ENCODE data around the gene TMEM170B.
A peak's percentile ranks its signal among the peaks of the same experiment; 100 is the strongest.

The TMEM170B gene

DNA sequence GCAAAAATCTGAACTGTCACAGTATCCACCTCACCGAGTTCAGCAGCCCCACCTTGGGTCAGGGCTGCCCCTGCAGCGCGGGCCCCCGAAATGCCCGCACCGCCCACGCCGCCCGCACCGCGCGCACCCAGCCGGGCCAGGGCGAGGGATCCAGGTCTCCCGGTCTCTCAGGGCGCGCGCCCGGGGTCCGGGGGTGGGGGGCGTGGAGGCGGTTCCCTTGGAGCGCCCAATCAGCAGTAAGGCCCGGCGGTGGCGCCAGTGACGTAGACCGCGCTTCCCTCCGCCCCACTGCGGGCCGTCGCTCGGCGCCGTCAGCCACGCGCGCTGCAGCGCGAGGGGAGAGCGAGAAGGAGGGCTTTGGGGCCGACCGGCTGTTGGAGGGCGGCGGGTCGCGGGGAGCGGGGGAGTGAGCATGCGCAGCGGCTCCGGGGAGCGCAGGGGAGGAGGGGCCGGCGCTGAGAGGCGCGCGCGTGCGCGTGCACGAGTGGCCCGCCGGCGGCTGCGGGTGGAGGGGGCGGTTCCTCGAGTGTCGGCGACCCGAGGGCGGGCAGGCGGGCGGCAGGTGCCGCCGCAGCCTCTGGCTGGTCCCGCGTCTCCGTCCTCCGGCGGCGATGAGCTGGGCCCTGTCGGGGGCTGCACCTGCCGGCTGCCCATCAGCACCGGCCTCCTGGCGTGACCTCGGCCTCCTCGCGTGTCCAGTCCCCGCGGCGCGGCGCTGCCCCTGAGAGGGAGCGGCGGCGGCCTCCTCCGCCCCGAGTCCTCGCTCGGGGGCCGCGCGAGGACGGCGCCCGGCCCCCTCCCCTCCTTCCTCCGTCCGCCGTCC lies at the start of gene TMEM170B:
TMEM170B (plus strand) TSS at position 521 of the 823 bp plus-strand sequence. CDS start 529 bp downstream, outside the sequence.
- ATAC-seq, result peak; percentile 99
- no peaks in the 10 kb centered on the region for H3K27me3 Mint-ChIP-seq
- H3K27ac Mint-ChIP-seq, result peak within 1 kb of the TSS; percentile 78
- no peaks in the 10 kb centered on the region for H3K36me3 Mint-ChIP-seq
- peaks cover 13% of the 10 kb centered on the region for H3K4me1 Mint-ChIP-seq
- peak within 1 kb of the TSS; percentile 88 for H3K4me3 Mint-ChIP-seq
- H3K9me3 Mint-ChIP-seq, result no peaks in the 10 kb centered on the region

DNA sequence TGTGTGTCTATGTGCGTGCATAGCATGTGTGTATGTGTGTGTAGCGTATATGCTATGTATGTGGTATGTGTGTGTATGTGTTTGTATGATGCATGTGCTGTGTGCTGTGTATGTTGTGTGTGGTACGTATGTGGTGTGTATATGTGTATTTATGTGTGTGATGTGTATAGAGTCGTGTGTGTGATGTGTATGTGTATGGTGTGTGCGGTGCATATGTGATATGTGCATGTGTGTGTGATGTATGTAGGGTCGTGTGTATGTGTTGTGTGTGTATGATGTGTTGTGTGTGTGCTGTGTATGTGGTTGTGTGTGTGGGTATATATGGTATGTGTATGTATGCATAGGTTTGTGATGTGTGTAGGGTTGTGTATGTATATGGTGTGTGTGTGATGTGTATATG lies 46.6 kb upstream of the TMEM170B start:
- no peaks in the 10 kb centered on the region for H3K36me3 Mint-ChIP-seq
- ATAC-seq, result no peak
- no peak overlapping the region for H3K27ac Mint-ChIP-seq
- peaks cover 12% of the 10 kb centered on the region for H3K4me1 Mint-ChIP-seq
- H3K4me3 Mint-ChIP-seq, result no peak overlapping the region
- H3K27me3 Mint-ChIP-seq, result no peaks in the 10 kb centered on the region
- H3K9me3 Mint-ChIP-seq, result no peaks in the 10 kb centered on the region

DNA sequence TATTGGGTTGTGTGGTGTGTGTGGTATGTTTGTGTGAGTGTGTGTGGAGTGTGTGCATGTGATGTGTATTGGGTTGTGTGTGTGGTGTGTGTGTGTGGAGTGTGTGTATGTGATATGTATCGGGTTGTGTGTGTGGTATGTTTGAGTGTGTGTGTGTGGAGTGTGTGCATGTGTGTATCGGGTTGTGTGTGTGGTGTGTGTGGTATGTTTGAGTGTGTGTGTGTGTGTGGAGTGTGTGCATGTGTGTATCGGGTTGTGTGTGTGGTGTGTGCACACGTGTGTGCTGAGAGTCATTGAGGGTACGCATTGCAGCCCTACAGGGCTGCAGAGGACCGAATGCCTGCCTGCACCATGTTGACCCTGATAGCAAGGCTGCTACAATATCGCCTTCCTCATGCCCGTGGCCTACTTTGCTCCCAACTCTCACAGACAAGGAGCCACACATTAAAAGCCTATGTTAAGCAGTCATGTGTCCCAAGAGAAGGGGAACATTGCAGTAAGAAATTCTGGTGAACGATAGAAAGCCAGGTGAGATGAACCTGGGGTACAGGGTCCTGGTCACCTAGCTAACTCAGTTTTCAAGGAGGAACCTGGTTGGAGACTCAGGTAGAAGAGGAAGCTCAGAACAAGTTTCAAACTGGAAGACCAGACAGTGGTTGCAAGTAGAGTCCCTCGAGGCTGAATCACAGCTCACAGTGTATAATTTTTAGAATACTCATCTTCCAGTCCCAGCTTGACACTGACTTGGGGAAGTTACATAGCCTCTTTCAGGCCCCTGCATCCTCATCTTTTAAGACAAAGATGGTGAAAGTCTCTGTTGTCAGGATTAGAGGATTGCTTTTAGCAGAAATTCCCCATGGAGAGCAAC lies 45.7 kb upstream of the TMEM170B start:
- peak; percentile 83 for ATAC-seq
- Mint-ChIP-seq H3K27me3 (no peaks in the 10 kb centered on the region), H3K27ac (no peak overlapping the region), H3K4me1 (peaks cover 12% of the 10 kb centered on the region), H3K36me3 (no peaks in the 10 kb centered on the region), H3K9me3 (no peaks in the 10 kb centered on the region), H3K4me3 (no peak overlapping the region)

DNA sequence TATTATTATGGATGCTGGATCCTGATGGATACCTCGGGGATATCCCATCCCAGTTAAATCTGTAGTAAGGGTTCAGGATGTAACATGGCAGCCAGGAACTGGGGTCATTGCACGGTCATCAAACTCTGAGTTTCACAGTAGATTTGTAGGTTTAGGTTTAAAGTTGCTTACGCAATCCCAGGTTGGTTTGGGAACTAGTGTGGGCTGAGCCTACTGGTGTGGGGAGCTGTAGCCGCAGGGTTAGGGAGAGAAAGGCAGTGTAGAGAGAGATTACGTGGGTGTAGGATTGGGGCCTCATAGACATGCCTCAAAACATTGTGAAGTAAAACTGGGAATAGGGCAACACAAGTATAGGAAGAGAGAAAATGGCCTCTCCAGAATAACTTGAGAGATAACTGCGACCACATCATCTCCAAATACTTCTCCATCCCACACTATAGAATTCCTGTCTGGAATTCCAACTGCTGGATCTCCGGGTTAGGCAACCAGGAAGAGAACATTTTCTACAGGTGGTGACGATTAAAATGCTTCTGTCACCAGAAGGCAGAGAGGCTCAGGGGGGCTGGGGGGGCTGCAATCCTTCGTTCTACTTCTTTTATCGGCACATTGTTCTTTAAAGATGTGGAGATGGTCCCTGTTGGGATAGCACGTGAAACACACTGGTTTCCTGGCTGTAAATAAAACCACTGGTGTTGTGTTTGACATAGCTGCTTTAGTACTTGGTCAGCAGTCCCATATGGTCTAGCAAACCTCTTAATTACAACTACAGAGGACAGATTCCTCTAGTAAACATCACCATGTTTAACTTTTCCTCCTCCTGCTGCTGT lies 44.9 kb upstream of the TMEM170B start:
- ATAC-seq, result no peak
- Mint-ChIP-seq H3K4me1 (peaks cover 12% of the 10 kb centered on the region), H3K9me3 (no peaks in the 10 kb centered on the region), H3K27ac (no peak overlapping the region), H3K27me3 (no peaks in the 10 kb centered on the region), H3K36me3 (no peaks in the 10 kb centered on the region), H3K4me3 (no peak overlapping the region)

- Mint-ChIP-seq H3K9me3 (no peaks in the 10 kb centered on the region), H3K4me1 (peaks cover 12% of the 10 kb centered on the region), H3K27ac (no peak overlapping the region), H3K36me3 (no peaks in the 10 kb centered on the region), H3K4me3 (no peak overlapping the region), H3K27me3 (no peaks in the 10 kb centered on the region)
- ATAC-seq, result no peak
These were observed 43.6 kb upstream of the TMEM170B start for GRCh38 chr6:11493974-11494373.

- Mint-ChIP-seq H3K27ac (no peak overlapping the region), H3K27me3 (no peaks in the 10 kb centered on the region), H3K9me3 (no peaks in the 10 kb centered on the region), H3K4me1 (peaks cover 12% of the 10 kb centered on the region), H3K4me3 (no peak overlapping the region), H3K36me3 (no peaks in the 10 kb centered on the region)
- no peak for ATAC-seq
These were observed 42.6 kb upstream of the TMEM170B start for GRCh38 chr6:11494786-11495564.

GRCh38 chr6:11495565-11496145 lies 41.9 kb upstream of the TMEM170B start:
- H3K27me3 Mint-ChIP-seq, result no peaks in the 10 kb centered on the region
- H3K27ac Mint-ChIP-seq, result no peak overlapping the region

GRCh38 chr6:11496152-11497060 lies 41.1 kb upstream of the TMEM170B start:
- H3K9me3 Mint-ChIP-seq, result no peaks in the 10 kb centered on the region
- H3K4me1 Mint-ChIP-seq, result peaks cover 12% of the 10 kb centered on the region
- ATAC-seq, result peak; percentile 80
- H3K27me3 Mint-ChIP-seq, result no peaks in the 10 kb centered on the region
- no peaks in the 10 kb centered on the region for H3K36me3 Mint-ChIP-seq
- no peak overlapping the region for H3K4me3 Mint-ChIP-seq
- H3K27ac Mint-ChIP-seq, result peak overlapping the region; percentile 52

More at GRCh38 chr6:11495565-11496145, 41.9 kb upstream of the TMEM170B start:
- ATAC-seq, result no peak
- Mint-ChIP-seq H3K9me3 (no peaks in the 10 kb centered on the region), H3K36me3 (no peaks in the 10 kb centered on the region), H3K4me1 (peaks cover 12% of the 10 kb centered on the region), H3K4me3 (no peak overlapping the region)

DNA sequence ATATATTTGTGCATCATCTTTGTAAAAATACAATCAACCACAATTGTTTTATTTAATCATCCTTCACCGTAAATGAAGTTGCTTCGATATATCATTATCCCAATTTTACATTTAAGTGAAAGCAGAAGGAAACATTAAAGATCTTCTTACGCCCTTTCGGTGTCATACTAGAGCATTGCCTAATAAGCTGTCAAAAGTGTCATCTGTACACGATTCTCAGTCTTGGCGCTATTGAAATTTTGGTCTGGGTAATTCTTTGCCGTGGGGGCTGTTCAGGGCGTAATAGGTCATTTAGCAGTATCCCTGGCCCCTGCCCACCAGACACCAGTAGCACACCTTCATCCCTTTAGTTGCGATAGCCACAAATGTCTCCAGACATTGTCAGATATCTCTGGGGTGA lies 40.4 kb upstream of the TMEM170B start:
- H3K27ac Mint-ChIP-seq, result no peak overlapping the region
- no peaks in the 10 kb centered on the region for H3K36me3 Mint-ChIP-seq
- H3K9me3 Mint-ChIP-seq, result no peaks in the 10 kb centered on the region
- H3K27me3 Mint-ChIP-seq, result no peaks in the 10 kb centered on the region
- no peak for ATAC-seq
- peaks cover 12% of the 10 kb centered on the region for H3K4me1 Mint-ChIP-seq
- H3K4me3 Mint-ChIP-seq, result no peak overlapping the region

- Mint-ChIP-seq H3K36me3 (no peaks in the 10 kb centered on the region), H3K4me1 (peaks cover 12% of the 10 kb centered on the region), H3K4me3 (no peak overlapping the region), H3K27me3 (no peaks in the 10 kb centered on the region), H3K9me3 (no peaks in the 10 kb centered on the region), H3K27ac (no peak overlapping the region)
- no peak for ATAC-seq
These were observed 39.7 kb upstream of the TMEM170B start for GRCh38 chr6:11497881-11498280.

GRCh38 chr6:11500008-11500407 lies 37.5 kb upstream of the TMEM170B start:
- Mint-ChIP-seq H3K27me3 (no peaks in the 10 kb centered on the region), H3K27ac (no peak overlapping the region), H3K9me3 (no peaks in the 10 kb centered on the region), H3K36me3 (no peaks in the 10 kb centered on the region), H3K4me1 (no peaks in the 10 kb centered on the region), H3K4me3 (no peak overlapping the region)
- ATAC-seq, result no peak

DNA sequence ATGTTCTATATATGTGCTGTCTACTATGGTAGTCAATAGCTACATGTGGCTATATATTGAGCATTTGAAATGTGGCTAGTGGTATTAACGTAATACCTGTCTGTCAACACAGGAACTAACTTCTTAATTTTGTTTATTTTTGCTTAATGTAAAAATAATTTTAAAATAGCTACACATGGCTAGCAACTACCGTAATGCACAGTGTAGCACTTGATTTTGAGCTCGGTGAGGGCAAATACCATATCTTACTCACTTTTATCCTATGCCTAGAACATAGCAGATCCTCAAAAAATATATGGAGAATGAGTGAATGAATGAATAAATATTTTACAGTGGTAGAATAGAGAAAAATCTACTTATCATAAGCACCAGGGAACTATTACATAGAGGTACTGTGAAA lies 28.1 kb upstream of the TMEM170B start:
- Mint-ChIP-seq H3K36me3 (peaks cover 6% of the 10 kb centered on the region), H3K4me1 (peaks cover 15% of the 10 kb centered on the region), H3K27ac (no peak overlapping the region), H3K9me3 (peaks cover 10% of the 10 kb centered on the region), H3K27me3 (no peaks in the 10 kb centered on the region), H3K4me3 (no peak overlapping the region)
- ATAC-seq, result no peak

DNA sequence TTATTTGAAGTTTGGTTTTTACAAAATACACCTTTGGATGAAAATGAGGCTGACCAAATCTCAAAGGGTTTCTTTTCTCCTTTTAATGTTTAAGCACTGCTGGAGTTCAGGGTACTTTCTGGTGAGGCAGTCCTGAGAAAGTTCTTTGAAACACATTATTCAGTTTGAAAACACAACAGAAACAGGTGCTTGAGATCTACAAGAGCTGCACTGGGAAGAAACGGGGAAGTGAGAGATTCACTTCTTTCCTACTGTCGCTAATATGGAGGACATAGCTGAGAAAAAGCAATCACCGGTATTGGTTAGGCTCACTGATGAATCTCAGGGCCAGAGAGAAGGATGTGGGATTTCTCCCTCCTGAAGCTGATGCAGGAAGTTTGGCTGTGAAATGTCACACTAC lies 22.9 kb upstream of the TMEM170B start:
- H3K4me3 Mint-ChIP-seq, result no peak overlapping the region
- H3K9me3 Mint-ChIP-seq, result peaks cover 12% of the 10 kb centered on the region
- peaks cover 6% of the 10 kb centered on the region for H3K36me3 Mint-ChIP-seq
- peak; percentile 89 for ATAC-seq
- H3K4me1 Mint-ChIP-seq, result peaks cover 37% of the 10 kb centered on the region
- no peaks in the 10 kb centered on the region for H3K27me3 Mint-ChIP-seq
- H3K27ac Mint-ChIP-seq, result peak overlapping the region; percentile 76
